Mesodermal cell (in vitro differentiated cells): ENCODE results near the gene L3MBTL4.

Experiments used
- H3K27ac ChIP-seq: 2 replicates; pipeline ENCODE4 v1.7.0; 2013; ENCODE audit warnings: mild to moderate bottlenecking, low read depth, low read length, moderate library complexity; ENCODE audit not compliant: severe bottlenecking
- H3K36me3 ChIP-seq: 2 replicates; pipeline ENCODE4 v1.7.1; 2013; ENCODE audit warnings: mild to moderate bottlenecking, low read length, moderate library complexity; ENCODE audit not compliant: control insufficient read depth, insufficient read depth
- H3K4me1 ChIP-seq: one replicate; pipeline ENCODE4 v1.7.1; 2013; ENCODE audit warnings: mild to moderate bottlenecking, low read length; ENCODE audit not compliant: insufficient read depth, control insufficient read depth, poor library complexity, severe bottlenecking
- H3K4me3 ChIP-seq: 2 replicates; pipeline ENCODE4 v1.7.0; 2013; ENCODE audit warnings: low read length, control low read depth, mild to moderate bottlenecking; ENCODE audit not compliant: insufficient read depth, poor library complexity, severe bottlenecking; ENCODE audit errors: extremely low read depth
- H3K9me3 ChIP-seq: 2 replicates; pipeline ENCODE4 v1.7.1; 2013; ENCODE audit warnings: mild to moderate bottlenecking, low read length, moderate library complexity; ENCODE audit not compliant: control insufficient read depth
- WGBS, 2 experiments: methylation state at CpG; one replicate each; pipeline ENCODE4 v1.1.5; 2013; ENCODE audit warnings: missing lambda C conversion rate in 2 of 2; ENCODE audit not compliant: insufficient coverage in 2 of 2; 5-methylcytosine and 5-hydroxymethylcytosine counted together

The L3MBTL4 gene

GRCh38 chr18:6219116-6219717 lies 195.5 kb downstream of the L3MBTL4 start:
- no peak overlapping the region for H3K4me3 ChIP-seq
- WGBS, 2 experiments = 55 to 59% methylated on average over 5 to 7 of the region's 12 CpGs
- H3K36me3 ChIP-seq = no peaks in the 10 kb centered on the region
- H3K27ac ChIP-seq = no peak overlapping the region
- H3K4me1 ChIP-seq = no peaks in the 10 kb centered on the region
- H3K9me3 ChIP-seq = no peaks in the 10 kb centered on the region

- Histone ChIP-seq H3K4me1 (no peaks in the 10 kb centered on the region), H3K4me3 (no peak overlapping the region), H3K9me3 (no peaks in the 10 kb centered on the region), H3K27ac (no peak overlapping the region), H3K36me3 (no peaks in the 10 kb centered on the region)
- 92% methylated on average over 2 of the region's 2 CpGs; no CpG with 5 or more reads in 1 of the 2 experiments for WGBS, 2 experiments
Measured at GRCh38 chr18:6215888-6216287, 198.8 kb downstream of the L3MBTL4 start.

- Histone ChIP-seq H3K9me3 (no peaks in the 10 kb centered on the region), H3K4me1 (no peaks in the 10 kb centered on the region), H3K36me3 (no peaks in the 10 kb centered on the region), H3K27ac (no peak overlapping the region), H3K4me3 (no peak overlapping the region)
- WGBS, 2 experiments = no CpG with 5 or more reads among the region's 1 CpG
Measured at GRCh38 chr18:6211174-6211504, 203.6 kb downstream of the L3MBTL4 start.

GRCh38 chr18:6210349-6211173 lies 204.2 kb downstream of the L3MBTL4 start:
- Histone ChIP-seq H3K9me3 (no peaks in the 10 kb centered on the region), H3K4me1 (peaks cover 2% of the 10 kb centered on the region), H3K4me3 (no peak overlapping the region), H3K27ac (no peak overlapping the region), H3K36me3 (no peaks in the 10 kb centered on the region)
- 100% methylated on average over 1 of the region's 3 CpGs for WGBS, 2 experiments

GRCh38 chr18:6207941-6208340 lies 206.8 kb downstream of the L3MBTL4 start:
- Histone ChIP-seq H3K4me3 (no peak overlapping the region), H3K4me1 (peaks cover 7% of the 10 kb centered on the region), H3K36me3 (no peaks in the 10 kb centered on the region), H3K9me3 (no peaks in the 10 kb centered on the region), H3K27ac (no peak overlapping the region)
- 60% methylated on average over 1 of the region's 3 CpGs; no CpG with 5 or more reads in 1 of the 2 experiments for WGBS, 2 experiments

- Histone ChIP-seq H3K4me3 (no peak overlapping the region), H3K9me3 (no peaks in the 10 kb centered on the region), H3K36me3 (no peaks in the 10 kb centered on the region), H3K4me1 (peaks cover 7% of the 10 kb centered on the region), H3K27ac (no peak overlapping the region)
- WGBS, 2 experiments = 38% methylated on average over 1 of the region's 2 CpGs; no CpG with 5 or more reads in 1 of the 2 experiments
Measured at GRCh38 chr18:6207116-6207515, 207.6 kb downstream of the L3MBTL4 start.

GRCh38 chr18:6205706-6206105 lies 209.0 kb downstream of the L3MBTL4 start:
- Histone ChIP-seq H3K4me3 (no peak overlapping the region), H3K4me1 (peaks cover 7% of the 10 kb centered on the region), H3K27ac (no peak overlapping the region), H3K36me3 (no peaks in the 10 kb centered on the region), H3K9me3 (no peaks in the 10 kb centered on the region)
- no CpG with 5 or more reads among the region's 2 CpGs for WGBS, 2 experiments

- Histone ChIP-seq H3K4me1 (peaks cover 7% of the 10 kb centered on the region), H3K4me3 (no peak overlapping the region), H3K27ac (no peak overlapping the region), H3K36me3 (no peaks in the 10 kb centered on the region), H3K9me3 (no peaks in the 10 kb centered on the region)
Measured at GRCh38 chr18:6204476-6204875, 210.2 kb downstream of the L3MBTL4 start.

GRCh38 chr18:6203791-6204190 lies 210.9 kb downstream of the L3MBTL4 start:
- Histone ChIP-seq H3K4me1 (peaks cover 7% of the 10 kb centered on the region), H3K4me3 (no peak overlapping the region), H3K9me3 (no peaks in the 10 kb centered on the region), H3K36me3 (no peaks in the 10 kb centered on the region), H3K27ac (no peak overlapping the region)
- WGBS, 2 experiments = 90% methylated on average over 2 to 3 of the region's 3 CpGs

GRCh38 chr18:6202861-6203260 lies 211.8 kb downstream of the L3MBTL4 start:
- H3K36me3 ChIP-seq = no peaks in the 10 kb centered on the region
- no CpG with 5 or more reads among the region's 1 CpG for WGBS, 2 experiments
- no peak overlapping the region for H3K4me3 ChIP-seq
- no peaks in the 10 kb centered on the region for H3K9me3 ChIP-seq
- no peak overlapping the region for H3K27ac ChIP-seq
- peaks cover 7% of the 10 kb centered on the region for H3K4me1 ChIP-seq

- H3K9me3 ChIP-seq = no peaks in the 10 kb centered on the region
- 83 to 100% methylated on average over 1 of the region's 4 CpGs for WGBS, 2 experiments
- no peak overlapping the region for H3K4me3 ChIP-seq
- peaks cover 1% of the 10 kb centered on the region for H3K4me1 ChIP-seq
- H3K36me3 ChIP-seq = no peaks in the 10 kb centered on the region
- H3K27ac ChIP-seq = no peak overlapping the region
Measured at GRCh38 chr18:6200204-6200774, 214.4 kb downstream of the L3MBTL4 start.
